Measurements from ENCODE around the gene TMEM200B. TPM values are rescaled to one million over a fixed set of nuclear protein-coding genes. Genes with fewer than 3 reads are reported as not detected.
"Not testable (repeated sequence)": the region's sequence is repeated elsewhere in the genome, so short reads cannot be mapped to it uniquely, and the experiment has no call there.

Gene TMEM200B
- total RNA-seq, 1 experiment from 2014 or later: 11.3 TPM

- TF ChIP-seq ELF1 (IDR thresholded peaks at IDR 0.05; ENCODE audit: borderline replicate concordance, low read depth) (no peak), SIN3A (IDR thresholded peaks at IDR 0.05; ENCODE audit: low read depth) (no peak), EZH2phosphoT487 (IDR thresholded peaks at IDR 0.05; ENCODE audit: borderline replicate concordance) (no peak), POLR2AphosphoS5 (IDR thresholded peaks at IDR 0.05; ENCODE audit: low read depth, low read length) (no peak), JUND (IDR thresholded peaks at IDR 0.05) (no peak), RAD21 (IDR thresholded peaks at IDR 0.05; ENCODE audit: low read depth) (no peak), CBX3 (IDR thresholded peaks at IDR 0.05; ENCODE audit: low read depth) (no peak)
- TF ChIP-seq, protein P1, sequence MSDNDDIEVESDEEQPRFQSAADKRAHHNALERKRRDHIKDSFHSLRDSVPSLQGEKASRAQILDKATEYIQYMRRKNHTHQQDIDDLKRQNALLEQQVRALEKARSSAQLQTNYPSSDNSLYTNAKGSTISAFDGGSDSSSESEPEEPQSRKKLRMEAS (IDR thresholded peaks at IDR 0.05): no peak
- TF ChIP-seq, protein P2, sequence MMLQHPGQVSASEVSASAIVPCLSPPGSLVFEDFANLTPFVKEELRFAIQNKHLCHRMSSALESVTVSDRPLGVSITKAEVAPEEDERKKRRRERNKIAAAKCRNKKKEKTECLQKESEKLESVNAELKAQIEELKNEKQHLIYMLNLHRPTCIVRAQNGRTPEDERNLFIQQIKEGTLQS (IDR thresholded peaks at IDR 0.05): no peak
These were observed 41.2 kb downstream of the TMEM200B start for GRCh38 chr1:29082519-29082918.

DNA sequence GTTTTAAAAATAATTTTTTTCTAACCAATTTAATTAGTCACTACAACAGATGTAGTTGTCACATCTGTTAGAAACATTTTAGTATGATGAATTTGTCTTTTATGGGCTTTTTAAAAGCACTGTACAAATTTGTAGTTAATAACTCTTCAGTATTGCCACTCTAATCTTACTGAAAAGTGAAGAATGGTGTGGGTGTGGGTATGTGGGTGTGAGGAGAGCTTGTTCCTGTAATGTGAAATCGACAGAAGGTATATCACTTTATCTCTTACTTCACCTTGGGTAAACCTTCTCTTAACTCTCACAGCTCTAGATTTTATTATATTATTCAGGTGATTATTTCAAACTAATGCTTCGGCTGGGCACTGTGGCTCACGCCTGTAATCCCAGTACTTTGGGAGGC, 42.5 kb downstream of the TMEM200B start:
- no peak for ATAC-seq
- POLR2A ChIA-PET: no interaction called here

More at GRCh38 chr1:29082519-29082918, 41.2 kb downstream of the TMEM200B start:
- no peak for ATAC-seq
- no peaks in the 10 kb centered on the region for H4K20me1 ChIP-seq (ENCODE audit: insufficient read depth)
- H3K79me2 ChIP-seq (ENCODE audit: insufficient read depth, low read length): no peaks in the 10 kb centered on the region
- BruUV-seq (replicated peaks): no TSS peak
- ChIA-PET POLR2A (no interaction called here), RAD21 (ENCODE audit: low non-redundant PET in 1 of 2, low total read pairs in 2 of 2, uncharacterized antibody in 2 of 2, unreplicated experiment in 2 of 2) (no interaction called here), CTCF (interaction anchor here (1.2 kb wide), 2 partner anchors 198 to 201 kb away, joined by 3 to 5 read pairs; no protein-coding TSS in a partner anchor)
- DNase-seq (ENCODE audit: low read depth, low spot score): no peak
- H3K9ac ChIP-seq (ENCODE audit: low read length): no peak overlapping the region
- intact Hi-C loops (cut with micrococcal nuclease): no loop called here
- no peaks in the 10 kb centered on the region for H3K9me3 ChIP-seq (ENCODE audit: control insufficient read depth in 1 of 2, insufficient read depth in 1 of 2, low read depth in 1 of 2, low read length in 2 of 2)
- no peaks in the 10 kb centered on the region for H3K36me3 ChIP-seq (ENCODE audit: control insufficient read depth in 1 of 2, insufficient read depth in 2 of 2, low read length in 2 of 2)
- H3K27me3 ChIP-seq (ENCODE audit: insufficient read depth, low read length): no peaks in the 10 kb centered on the region
- no peak overlapping the region for H3K4me2 ChIP-seq (ENCODE audit: low read length)
- H3K27ac ChIP-seq (ENCODE audit: low read depth, low read length): no peak overlapping the region
- H2AFZ ChIP-seq (ENCODE audit: low read depth, low read length, poor library complexity, severe bottlenecking): no peak overlapping the region
- no peaks in the 10 kb centered on the region for H3K4me1 ChIP-seq (ENCODE audit: control insufficient read depth in 1 of 2, insufficient read depth in 2 of 2, low read length in 2 of 2)
- H3K9me2 ChIP-seq (ENCODE audit: insufficient read depth): no peaks in the 10 kb centered on the region
- H3K4me3 ChIP-seq (replicated peaks in 1 of 2; ENCODE audit: low read depth in 1 of 2, low read length in 2 of 2): no peak overlapping the region

DNA sequence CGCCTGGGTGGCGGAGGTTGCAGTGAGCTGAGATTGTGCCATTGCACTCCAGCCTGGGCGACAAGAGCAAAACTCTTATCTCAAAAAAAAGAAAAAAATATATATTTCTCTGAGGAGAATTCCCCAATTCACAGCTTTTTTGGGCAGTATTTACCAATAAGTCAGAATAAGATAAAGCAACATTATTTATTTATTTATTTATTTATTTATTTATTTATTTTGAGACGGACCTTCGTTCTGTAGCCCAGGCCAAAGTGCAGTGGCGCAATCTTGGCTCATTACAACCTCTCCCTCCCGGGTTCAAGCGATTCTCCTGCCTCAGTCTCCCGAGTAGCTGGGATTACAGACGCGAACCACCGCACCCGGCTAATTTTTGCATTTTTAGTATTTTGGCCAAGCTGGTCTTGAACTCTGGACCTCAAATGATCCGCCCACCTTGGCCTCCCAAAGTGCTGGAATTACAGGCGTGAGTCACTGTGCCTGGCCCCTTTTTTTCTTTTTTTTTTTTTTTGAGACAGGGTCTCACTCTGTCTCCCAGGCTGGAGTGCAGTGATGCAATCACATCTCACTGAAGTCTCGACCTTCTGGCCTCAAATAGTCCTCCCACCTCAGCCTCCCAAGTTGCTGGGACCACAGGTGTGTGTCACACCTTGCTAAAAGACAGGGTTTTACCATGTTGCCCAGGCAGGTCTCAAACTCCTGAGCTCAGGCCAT, 43.6 kb downstream of the TMEM200B start:
- H3K27me3 ChIP-seq (ENCODE audit: insufficient read depth, low read length); BruUV-seq (replicated peaks); H3K4me3 ChIP-seq (replicated peaks in 1 of 2; ENCODE audit: low read depth in 1 of 2, low read length in 2 of 2); H3K36me3 ChIP-seq (ENCODE audit: control insufficient read depth in 1 of 2, insufficient read depth in 2 of 2, low read length in 2 of 2); H3K4me2 ChIP-seq (ENCODE audit: low read length); H3K27ac ChIP-seq (ENCODE audit: low read depth, low read length); DNase-seq (ENCODE audit: low read depth, low spot score); POLR2A ChIA-PET; H2AFZ ChIP-seq (ENCODE audit: low read depth, low read length, poor library complexity, severe bottlenecking); H3K9me2 ChIP-seq (ENCODE audit: insufficient read depth); H4K20me1 ChIP-seq (ENCODE audit: insufficient read depth); H3K79me2 ChIP-seq (ENCODE audit: insufficient read depth, low read length); ATAC-seq; H3K9ac ChIP-seq (ENCODE audit: low read length); H3K9me3 ChIP-seq (ENCODE audit: control insufficient read depth in 1 of 2, insufficient read depth in 1 of 2, low read depth in 1 of 2, low read length in 2 of 2); intact Hi-C loops (cut with micrococcal nuclease); H3K4me1 ChIP-seq (ENCODE audit: control insufficient read depth in 1 of 2, insufficient read depth in 2 of 2, low read length in 2 of 2): not testable (repeated sequence)
- RAD21 ChIA-PET (ENCODE audit: low non-redundant PET in 1 of 2, low total read pairs in 2 of 2, uncharacterized antibody in 2 of 2, unreplicated experiment in 2 of 2): interaction anchor here (0.6 kb wide), 2 partner anchors 46 to 144 kb away, joined by 3 to 4 read pairs; no protein-coding TSS in a partner anchor
- CTCF ChIA-PET: interaction anchor here (1.3 kb wide), 1 partner anchor 198 kb away, joined by 3 read pairs; no protein-coding TSS in a partner anchor

More for the DNA sequence above, 42.5 kb downstream of the TMEM200B start:
- ChIA-PET CTCF (interaction anchor here (1.2 kb wide), 1 partner anchor 199 kb away, joined by 5 read pairs; no protein-coding TSS in a partner anchor), RAD21 (ENCODE audit: low non-redundant PET in 1 of 2, low total read pairs in 2 of 2, uncharacterized antibody in 2 of 2, unreplicated experiment in 2 of 2) (no interaction called here)
- Histone ChIP-seq H3K79me2 (ENCODE audit: insufficient read depth, low read length) (no peaks in the 10 kb centered on the region), H4K20me1 (ENCODE audit: insufficient read depth) (no peaks in the 10 kb centered on the region), H3K9me2 (ENCODE audit: insufficient read depth) (no peaks in the 10 kb centered on the region), H3K4me2 (ENCODE audit: low read length) (no peak overlapping the region), H3K4me3 (replicated peaks in 1 of 2; ENCODE audit: low read depth in 1 of 2, low read length in 2 of 2) (no peak overlapping the region), H3K9ac (ENCODE audit: low read length) (no peak overlapping the region), H3K9me3 (ENCODE audit: control insufficient read depth in 1 of 2, insufficient read depth in 1 of 2, low read depth in 1 of 2, low read length in 2 of 2) (no peaks in the 10 kb centered on the region), H3K27me3 (ENCODE audit: insufficient read depth, low read length) (no peaks in the 10 kb centered on the region), H2AFZ (ENCODE audit: low read depth, low read length, poor library complexity, severe bottlenecking) (no peak overlapping the region), H3K36me3 (ENCODE audit: control insufficient read depth in 1 of 2, insufficient read depth in 2 of 2, low read length in 2 of 2) (no peaks in the 10 kb centered on the region), H3K4me1 (ENCODE audit: control insufficient read depth in 1 of 2, insufficient read depth in 2 of 2, low read length in 2 of 2) (no peaks in the 10 kb centered on the region), H3K27ac (ENCODE audit: low read depth, low read length) (no peak overlapping the region)
- DNase-seq (ENCODE audit: low read depth, low spot score): no peak
- intact Hi-C loops (cut with micrococcal nuclease): no loop called here
- no TSS peak for BruUV-seq (replicated peaks)
- TF ChIP-seq ELF1 (IDR thresholded peaks at IDR 0.05; ENCODE audit: borderline replicate concordance, low read depth) (no peak), POLR2A (IDR thresholded peaks at IDR 0.05; ENCODE audit: borderline replicate concordance, extremely low read depth, insufficient read depth, insufficient read length) (no peak), TCF7L2 (IDR thresholded peaks at IDR 0.05; ENCODE audit: borderline replicate concordance, extremely low read depth, insufficient read depth, insufficient read length) (no peak), SRF (IDR thresholded peaks at IDR 0.05; ENCODE audit: low read depth) (no peak)

All from HCT116 (cell line).